ENCODE measurements around the gene PLCB1.
"Not testable (repeated sequence)": the region's sequence is repeated elsewhere in the genome, so short reads cannot be mapped to it uniquely, and the experiment has no call there.

The PLCB1 gene

DNA sequence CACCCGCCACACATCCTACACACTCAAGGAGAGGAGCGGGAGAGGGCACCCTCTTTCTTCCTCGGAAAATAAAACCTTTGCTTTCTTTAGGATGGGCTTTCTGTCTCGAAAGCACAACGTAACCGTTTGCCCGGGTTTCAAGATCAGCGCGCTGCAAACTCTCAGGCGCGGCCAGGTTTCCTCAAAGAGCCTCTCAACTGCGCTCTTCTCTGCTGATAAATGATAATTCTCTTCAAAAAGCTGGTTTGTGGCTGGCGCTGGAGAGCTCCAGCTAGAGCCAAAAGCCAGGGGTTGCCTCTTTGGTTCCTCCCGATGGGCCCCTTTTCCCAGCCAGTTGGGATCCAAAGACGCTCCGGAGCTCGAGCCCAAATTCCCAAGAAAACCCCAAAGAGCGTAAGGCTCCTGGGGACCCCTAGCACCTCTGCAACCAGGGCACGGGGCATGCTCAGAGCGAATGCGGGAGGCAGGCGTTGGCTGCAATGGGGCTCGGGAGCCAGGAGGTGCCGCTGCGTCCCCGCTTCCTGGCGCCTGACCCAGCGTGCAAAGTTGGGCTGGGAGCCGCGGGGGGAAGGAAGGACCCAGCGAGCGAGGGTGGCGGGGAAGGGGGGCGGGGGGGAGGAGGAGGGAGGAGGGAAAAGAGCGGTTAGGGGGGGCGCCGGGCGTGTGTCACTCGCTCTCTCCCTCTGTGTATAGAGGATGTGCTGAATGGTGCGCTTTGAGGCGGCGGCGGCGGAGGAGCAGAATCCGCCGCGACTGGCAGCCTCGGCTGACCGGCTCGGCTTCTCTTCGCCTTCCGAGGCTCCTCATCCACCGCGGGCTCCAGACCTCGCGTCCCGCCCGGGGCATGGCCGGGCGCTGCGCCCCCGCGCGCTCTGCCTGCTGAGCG is at the start of gene PLCB1:
Gene PLCB1 (plus strand): TSS at position 669 of the 886 bp plus-strand sequence. CDS start 386 bp downstream, outside the sequence.
- DNase-seq, result peak; percentile 75 to 79

DNA sequence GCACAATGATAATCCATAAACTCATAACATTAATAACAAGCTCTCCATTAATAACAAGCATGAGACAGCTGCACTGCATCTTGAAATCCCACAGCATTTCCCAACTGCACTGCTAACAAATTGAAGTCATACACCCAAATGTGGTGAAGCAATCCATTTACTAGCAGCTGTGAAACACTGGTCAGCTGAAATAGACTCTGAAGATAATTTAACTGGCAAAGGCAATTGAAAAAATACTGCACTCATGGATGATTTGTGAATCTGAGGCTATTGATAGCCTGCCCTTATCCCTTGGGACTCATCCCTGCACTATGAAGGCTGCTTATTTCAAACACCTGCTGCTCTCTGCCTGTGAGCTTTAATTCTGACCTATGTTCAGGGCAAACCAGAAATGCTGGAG is 49.1 kb upstream of the PLCB1 start:
- no peak for DNase-seq

- no peak for DNase-seq
Observed at GRCh38 chr20:8089668-8090067, 42.4 kb upstream of the PLCB1 start.

- DNase-seq, result no peak
Observed at GRCh38 chr20:8094415-8094818, 37.6 kb upstream of the PLCB1 start.

DNA sequence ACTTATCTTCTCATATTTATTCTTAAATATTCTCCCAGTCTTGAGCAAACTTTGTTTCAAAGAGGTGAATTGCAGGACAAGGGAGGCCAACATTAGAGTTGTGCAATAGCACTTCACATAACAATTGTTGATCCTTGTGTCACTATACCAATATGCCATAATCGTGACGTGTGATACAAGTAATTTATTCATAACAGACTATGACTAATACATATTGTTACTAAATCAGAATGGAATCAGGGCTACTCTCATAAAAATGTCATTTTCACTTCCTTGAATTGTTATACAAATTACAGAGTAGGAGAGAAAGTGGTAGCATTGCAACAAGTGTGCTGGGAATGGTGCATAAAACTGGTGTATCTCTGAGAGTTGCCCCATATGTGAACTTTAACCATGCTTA is 37.2 kb upstream of the PLCB1 start:
- no peak for DNase-seq

GRCh38 chr20:8095648-8096572 is 36.2 kb upstream of the PLCB1 start:
- no peak for DNase-seq

DNA sequence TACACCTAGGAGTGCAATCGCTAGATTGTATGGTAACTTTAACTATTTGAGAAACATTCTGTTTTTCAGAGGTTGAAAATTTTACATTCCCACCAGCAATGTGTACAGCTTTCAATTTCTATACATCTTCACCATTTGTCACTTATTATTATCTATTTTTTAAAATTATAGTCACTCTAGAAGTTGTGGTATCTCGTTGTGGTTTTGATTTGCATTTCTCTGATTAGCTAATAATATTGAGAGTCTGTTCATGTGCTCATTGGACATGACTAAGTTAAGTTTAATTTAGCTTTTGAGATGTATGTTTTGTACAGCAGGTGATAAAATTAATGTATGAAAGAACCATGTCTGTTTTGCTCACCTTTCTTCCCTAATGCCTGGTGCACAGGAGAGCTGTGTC is 34.8 kb upstream of the PLCB1 start:
- no peak for DNase-seq

DNA sequence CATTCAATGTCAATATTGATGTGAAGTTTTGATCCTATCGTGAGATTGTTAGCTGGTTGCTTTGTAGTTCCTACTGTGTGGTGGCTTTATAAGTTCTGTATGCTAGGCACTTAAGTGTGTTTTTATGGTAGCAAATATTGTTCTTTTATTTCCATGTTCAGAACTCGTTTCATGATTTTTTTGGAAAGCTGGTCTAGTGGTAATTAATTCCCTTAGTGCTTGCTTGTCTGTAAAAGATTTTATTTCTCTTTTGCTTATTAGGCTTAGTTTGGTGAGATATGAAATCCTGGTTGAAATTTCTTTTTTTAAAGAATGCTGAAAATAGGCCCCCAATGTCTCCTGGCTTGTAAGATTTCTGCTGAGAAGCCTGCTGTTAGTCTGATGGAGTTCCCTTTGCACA is 27.8 kb upstream of the PLCB1 start:
- no peak for DNase-seq

DNA sequence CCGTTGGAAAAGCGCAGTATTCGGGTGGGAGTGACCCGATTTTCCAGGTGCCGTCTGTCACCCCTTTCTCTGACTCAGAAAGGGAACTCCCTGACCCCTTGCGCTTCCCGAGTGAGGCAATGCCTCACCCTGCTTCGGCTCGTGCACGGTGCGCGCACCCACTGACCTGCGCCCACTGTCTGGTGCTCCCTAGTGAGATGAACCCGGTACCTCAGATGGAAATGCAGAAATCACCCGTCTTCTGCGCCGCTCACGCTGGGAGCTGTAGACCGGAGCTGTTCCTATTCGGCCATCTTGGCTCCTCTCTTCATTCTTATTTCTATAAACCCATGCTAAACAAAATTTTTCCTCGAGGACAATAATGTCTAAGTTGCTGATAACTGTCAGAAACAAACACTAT is 17.5 kb upstream of the PLCB1 start:
- not testable (repeated sequence) for DNase-seq

DNA sequence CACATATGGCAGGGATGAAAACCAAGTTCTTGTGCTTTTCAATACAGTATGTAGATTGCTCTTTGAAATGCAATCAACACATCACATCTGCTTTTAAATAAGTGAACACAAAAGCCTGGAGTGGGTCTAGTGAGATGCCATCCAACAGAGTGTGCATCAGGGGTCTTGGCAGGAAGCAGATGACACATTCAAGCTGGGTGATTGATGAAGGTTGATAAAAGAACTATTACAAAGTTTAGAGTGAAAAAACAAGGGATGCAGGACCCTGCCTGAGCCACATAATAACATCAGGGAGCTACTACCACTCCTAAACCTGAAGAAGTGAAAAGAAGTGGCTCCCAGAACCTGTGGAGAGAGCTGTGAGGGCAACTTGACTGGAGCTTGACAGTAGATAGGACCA is 16.6 kb upstream of the PLCB1 start:
- DNase-seq, result no peak

DNA sequence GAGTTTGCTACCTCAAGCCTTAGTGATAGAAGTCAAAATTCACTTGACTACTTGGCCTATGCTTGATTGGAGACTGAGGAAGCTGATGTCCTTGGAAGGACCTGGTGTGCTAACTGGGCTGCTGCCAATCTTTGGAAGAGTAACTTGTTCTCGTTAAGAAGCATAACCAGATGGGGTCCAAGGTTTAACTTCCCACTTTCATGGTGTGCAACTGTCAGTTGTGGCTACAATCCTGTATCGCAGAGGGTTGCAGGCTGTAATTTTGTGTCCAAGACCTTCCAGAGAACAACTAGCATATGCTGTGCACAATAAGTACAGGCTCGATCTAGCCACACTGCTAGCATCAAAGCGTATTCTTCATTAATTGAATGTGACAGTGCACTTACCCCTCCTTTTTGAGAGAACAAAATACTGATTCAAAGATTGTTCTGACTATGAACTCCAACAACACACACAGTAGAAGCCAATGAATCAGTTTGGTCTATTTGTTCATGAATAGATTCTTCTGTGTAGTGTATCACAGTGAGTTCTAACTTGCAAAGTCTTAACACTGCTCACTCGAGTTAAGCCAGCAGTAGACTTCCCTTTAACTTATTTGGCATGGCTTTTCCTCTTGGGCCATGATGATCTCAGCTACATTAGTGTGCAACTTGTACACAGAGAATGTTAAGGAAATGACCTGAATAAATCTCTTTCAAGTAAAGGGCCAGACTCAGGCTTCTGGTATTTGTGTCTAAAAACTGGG is 15.8 kb upstream of the PLCB1 start:
- DNase-seq, result no peak

GRCh38 chr20:8117636-8118035 is 14.4 kb upstream of the PLCB1 start:
- no peak for DNase-seq

DNA sequence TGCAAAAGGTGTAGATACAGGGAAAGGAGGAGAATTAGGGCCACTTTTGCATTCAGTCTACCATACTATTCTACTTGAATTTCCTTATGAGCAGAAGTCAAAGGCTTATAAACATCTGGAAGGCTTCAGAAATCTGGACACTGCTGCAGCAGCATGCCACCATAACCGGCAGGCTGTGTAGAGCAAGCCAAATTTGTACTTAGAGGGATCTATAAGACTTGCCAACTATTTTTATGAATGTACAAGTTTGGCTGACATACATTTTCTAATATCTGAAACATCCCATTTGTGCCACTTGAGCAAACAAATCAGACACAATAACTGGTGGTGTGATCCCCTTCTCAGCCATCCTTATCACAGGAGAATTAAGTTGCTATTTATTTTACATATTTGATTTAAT is 14.0 kb upstream of the PLCB1 start:
- no peak for DNase-seq

GRCh38 chr20:8118760-8119159 is 13.3 kb upstream of the PLCB1 start:
- DNase-seq, result no peak

GRCh38 chr20:8121666-8122065 is 10.4 kb upstream of the PLCB1 start:
- DNase-seq, result no peak

- DNase-seq, result no peak
Observed at GRCh38 chr20:8124639-8125038, 7.4 kb upstream of the PLCB1 start.

GRCh38 chr20:8126181-8126580 is 5.9 kb upstream of the PLCB1 start:
- no peak for DNase-seq

GRCh38 chr20:8126841-8127378 is 5.2 kb upstream of the PLCB1 start:
- no peak for DNase-seq

DNA sequence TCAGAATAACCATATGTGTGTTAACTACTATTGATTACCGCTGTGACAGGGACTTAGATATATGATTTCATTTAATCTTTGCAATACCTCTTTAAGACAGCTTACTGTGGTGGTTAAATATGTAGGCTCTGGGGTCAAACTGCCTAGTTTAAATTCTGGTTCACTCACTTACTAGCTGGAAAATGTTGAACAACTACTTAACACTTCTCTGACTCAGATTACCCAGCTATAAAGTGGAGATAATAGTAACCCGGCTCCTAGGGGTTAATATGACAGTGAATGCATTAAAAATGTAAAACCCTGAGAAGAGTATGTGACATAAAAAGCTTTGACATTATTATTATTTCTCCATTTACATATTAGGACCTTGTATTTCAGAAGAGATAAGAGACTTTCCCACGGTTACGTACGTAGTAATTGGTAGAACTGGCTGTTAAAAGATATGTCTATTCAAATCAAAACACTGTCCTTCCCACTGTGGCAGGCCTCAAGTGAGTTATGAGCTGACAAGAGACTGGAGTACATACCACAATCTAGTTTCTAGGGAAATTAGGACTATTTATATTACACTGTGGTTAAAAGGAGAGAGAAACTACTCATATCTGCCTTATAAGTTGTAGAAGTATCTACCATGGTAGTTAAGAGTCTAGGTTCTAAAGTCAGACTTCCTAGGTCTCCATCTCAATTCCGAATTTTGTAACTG is 4.4 kb upstream of the PLCB1 start:
- peak in 1 of 2 experiments; percentile 33 for DNase-seq

GRCh38 chr20:8128291-8129060 is 3.6 kb upstream of the PLCB1 start:
- no peak for DNase-seq
